ENCODE data around the gene IMPDH1. TPM values are rescaled to one million over a fixed set of nuclear protein-coding genes. Genes with fewer than 3 reads are reported as not detected.

The IMPDH1 gene
- total and polyA plus RNA-seq, 2 donors (not counting 3 experiments of a cell fraction or from before 2014, with no cell fraction given) = 78.8 to 97.9 TPM

GRCh38 chr7:128442356-128442755 is 32.6 kb upstream of the IMPDH1 start:
- Histone ChIP-seq H3K9me3 (replicated peaks; ENCODE audit: control insufficient read depth, insufficient read depth, low read length) (no peaks in the 10 kb centered on the region), H4K20me1 (replicated peaks; ENCODE audit: control insufficient read depth, extremely low read depth, insufficient read depth, low read length) (no peaks in the 10 kb centered on the region), H3K9me1 (replicated peaks; ENCODE audit: control insufficient read depth, extremely low read depth, insufficient read depth, low read length) (no peaks in the 10 kb centered on the region), H3K27me3 (ENCODE audit: control insufficient read depth in 2 of 2, insufficient read depth in 2 of 2, low read length in 2 of 2) (peaks cover 3 to 9% of the 10 kb centered on the region in 2 experiments), H3K4me1 (ENCODE audit: control insufficient read depth, extremely low read depth, insufficient read depth, low read length) (no peaks in the 10 kb centered on the region), H3K27ac (ENCODE audit: insufficient read depth, low read depth, low read length) (no peak overlapping the region), H3K9ac (replicated peaks; ENCODE audit: extremely low read depth, insufficient read depth, low read length) (no peak overlapping the region), H3K4me2 (ENCODE audit: insufficient read depth, low read length) (no peak overlapping the region), H3K4me3 (replicated peaks in 1 of 3; ENCODE audit: insufficient read depth in 1 of 3, low read depth in 1 of 3, low read length in 3 of 3) (no peak overlapping the region), H3K36me3 (ENCODE audit: control insufficient read depth in 2 of 2, extremely low read depth in 1 of 2, insufficient read depth in 2 of 2, low read length in 2 of 2) (no peaks in the 10 kb centered on the region), H2AFZ (ENCODE audit: low read depth, low read length) (no peak overlapping the region), H3K79me2 (ENCODE audit: control insufficient read depth, insufficient read depth, low read length) (no peaks in the 10 kb centered on the region)
- DNase-seq (ENCODE audit: low read depth, low spot score) = no peak
- FAIRE-seq = no peak
- intact Hi-C loops (cut with micrococcal nuclease) (no loop called here), dilution Hi-C loops (cut with MboI; ENCODE audit: extremely low pct_ligation_motif_present, low sequenced_read_pairs) (no loop called here)
- BruUV-seq (replicated peaks) = no TSS peak
- ChIA-PET CTCF (interaction anchor here (0.9 to 20.8 kb wide), 3 partner anchors 11 to 19 kb away, joined by 3 to 632 read pairs (median 3); no protein-coding TSS in a partner anchor), POLR2A (no interaction called here)
- no peak for TF ChIP-seq MYC (IDR thresholded peaks at IDR 0.05; ENCODE audit: low read depth, low read length)
- no peak for TF ChIP-seq GATA2 (IDR thresholded peaks at IDR 0.05; ENCODE audit: insufficient read depth, insufficient read length, low read depth, low read length)
- TF ChIP-seq POLR2A (IDR thresholded peaks at IDR 0.05; ENCODE audit: low read depth, low read length) = no peak
- no peak for TF ChIP-seq CTCF (IDR thresholded peaks at IDR 0.05; ENCODE audit: extremely low read depth in 1 of 2, insufficient read depth in 1 of 2, low read depth in 1 of 2, low read length in 2 of 2)
- TF ChIP-seq POLR2AphosphoS5 (IDR thresholded peaks at IDR 0.05; ENCODE audit: insufficient read depth, low read depth, low read length) = no peak
- TF ChIP-seq JUN (IDR thresholded peaks at IDR 0.05; ENCODE audit: borderline replicate concordance, insufficient read depth, insufficient read length, low read depth) = no peak
- TF ChIP-seq EZH2 (IDR thresholded peaks at IDR 0.05; ENCODE audit: borderline replicate concordance, low read depth, low read length, severe bottlenecking) = no peak
- no peak for TF ChIP-seq MAX (IDR thresholded peaks at IDR 0.05; ENCODE audit: insufficient read depth, insufficient read length)
- TF ChIP-seq FOS (IDR thresholded peaks at IDR 0.05; ENCODE audit: borderline replicate concordance, insufficient read depth, low read length) = no peak
